IMR-90 (cell line): ENCODE measurements around the gene NEO1. TPM values are rescaled to one million over a fixed set of nuclear protein-coding genes. Genes with fewer than 3 reads are reported as not detected.

Source experiments
- ATAC-seq: fragments of 200-7000 bp; cut with Tn5 transposase; 2 replicates; pipeline ENCODE4 v1.9.1; 2020; ENCODE audit warnings: low read depth, mild to moderate bottlenecking, moderate library complexity
- BruUV-seq: library from RNA; stranded (reverse); fragments of 400-500 nt; replicated peaks from 2 replicates; lab custom pipeline; 2021; lab: Mats Ljungman, UMichigan
- CTCF ChIA-PET: fragments of 300-600 bp; formaldehyde crosslinking; extraction: SDS; loops from one replicate; lab custom pipeline; 2021; ENCODE audit warnings: antibody characterized with exemption; lab: Yijun Ruan, JAX
- POLR2A ChIA-PET: fragments of 300-600 bp; sonication (Branson Sonifier 250); formaldehyde crosslinking; loops from one replicate; lab custom pipeline; 2022; ENCODE audit warnings: antibody characterized with exemption; ENCODE audit not compliant: unreplicated experiment; lab: Charles Lee
- DNase-seq: peaks from one replicate; pipeline ENCODE4 v3.0.0; 2013
- H2AFZ ChIP-seq: replicated peaks from 2 replicates; pipeline ENCODE3; 2013; ENCODE audit warnings: low read length, mild to moderate bottlenecking; ENCODE audit not compliant: poor library complexity
- H2AK5ac ChIP-seq: 2 replicates; pipeline ENCODE4 v1.6.1; 2013; ENCODE audit warnings: low read depth, low read length, inconsistent platforms
- H2AK9ac ChIP-seq: replicated peaks from 2 replicates; pipeline ENCODE3; 2013; ENCODE audit warnings: mild to moderate bottlenecking, low read depth, low read length, moderate library complexity; ENCODE audit not compliant: poor library complexity
- H2BK120ac ChIP-seq: 2 replicates; pipeline ENCODE4 v1.6.1; 2013; ENCODE audit warnings: low read depth, low read length, inconsistent platforms
- H2BK15ac ChIP-seq: 3 replicates; pipeline ENCODE4 v1.6.1; 2013; ENCODE audit warnings: low read depth, low read length, inconsistent platforms
- H2BK20ac ChIP-seq: 2 replicates; pipeline ENCODE4 v1.6.1; 2013; ENCODE audit warnings: low read depth, mild to moderate bottlenecking, inconsistent platforms, low read length, moderate library complexity
- H2BK5ac ChIP-seq: 2 replicates; pipeline ENCODE4 v1.6.1; 2013; ENCODE audit warnings: mild to moderate bottlenecking, low read depth, low read length, inconsistent platforms; ENCODE audit not compliant: poor library complexity, severe bottlenecking
- H3K14ac ChIP-seq: replicated peaks from 2 replicates; pipeline ENCODE4 v1.6.1; 2013; ENCODE audit warnings: low read depth, low read length, inconsistent platforms
- H3K18ac ChIP-seq: 2 replicates; pipeline ENCODE4 v1.6.1; 2013; ENCODE audit warnings: low read depth, low read length, control low read depth
- H3K23ac ChIP-seq: 2 replicates; pipeline ENCODE4 v1.6.1; 2013; ENCODE audit warnings: low read depth, low read length, inconsistent platforms
- H3K27ac ChIP-seq: 2 replicates; pipeline ENCODE4 v1.5.1; 2013; ENCODE audit warnings: mild to moderate bottlenecking, control low read depth, low read length; ENCODE audit not compliant: insufficient read depth
- H3K27me3 ChIP-seq: 2 replicates; pipeline ENCODE4 v1.6.1; 2013; ENCODE audit warnings: low read length; ENCODE audit not compliant: control insufficient read depth, insufficient read depth
- H3K36me3 ChIP-seq: 2 replicates; pipeline ENCODE4 v1.6.1; 2013; ENCODE audit warnings: low read length, mixed read lengths; ENCODE audit not compliant: control insufficient read depth, insufficient read depth
- H3K4ac ChIP-seq: 2 replicates; pipeline ENCODE4 v1.6.1; 2013; ENCODE audit warnings: low read depth, low read length, inconsistent platforms
- H3K4me1 ChIP-seq: 2 replicates; pipeline ENCODE4 v1.6.1; 2013; ENCODE audit warnings: low read length, mixed read lengths; ENCODE audit not compliant: control insufficient read depth, insufficient read depth
- H3K4me2 ChIP-seq: 2 replicates; pipeline ENCODE4 v1.6.1; 2013; ENCODE audit warnings: low read depth, mild to moderate bottlenecking, control low read depth, low read length, moderate library complexity
- H3K4me3 ChIP-seq: 2 replicates; pipeline ENCODE4 v1.5.1; 2013; ENCODE audit warnings: low read depth, mild to moderate bottlenecking, control low read depth, low read length, moderate library complexity; ENCODE audit not compliant: insufficient read depth
- H3K56ac ChIP-seq: 2 replicates; pipeline ENCODE4 v1.6.1; 2013; ENCODE audit warnings: low read length, inconsistent platforms; ENCODE audit not compliant: insufficient read depth; ENCODE audit errors: extremely low read depth
- H3K79me1 ChIP-seq, 2 experiments: 2 replicates each; pipeline ENCODE4 v1.6.1; 2013; ENCODE audit warnings: low read length in 2 of 2, inconsistent platforms in 1 of 2, low read depth in 1 of 2
- H3K9ac ChIP-seq: 2 replicates; pipeline ENCODE4 v1.6.1; 2013; ENCODE audit warnings: low read depth, low read length, control low read depth
- H3K9me1 ChIP-seq: 2 replicates; pipeline ENCODE4 v1.6.1; 2013; ENCODE audit warnings: low read length, inconsistent platforms; ENCODE audit not compliant: insufficient read depth
- H3K9me3 ChIP-seq: 2 replicates; pipeline ENCODE4 v1.6.1; 2013; ENCODE audit warnings: low read length; ENCODE audit not compliant: control insufficient read depth, insufficient read depth
- H4K20me1 ChIP-seq: 2 replicates; pipeline ENCODE4 v1.6.1; 2013; ENCODE audit warnings: low read length, inconsistent platforms; ENCODE audit not compliant: insufficient read depth
- H4K5ac ChIP-seq: 2 replicates; pipeline ENCODE4 v1.6.1; 2013; ENCODE audit warnings: mild to moderate bottlenecking, low read depth, low read length, control low read depth
- H4K8ac ChIP-seq, 2 experiments: 2 replicates each; pipeline ENCODE4 v1.6.1; 2013; ENCODE audit warnings: low read depth in 2 of 2, low read length in 2 of 2, control low read depth in 1 of 2, inconsistent platforms in 1 of 2
- H4K91ac ChIP-seq: 2 replicates; pipeline ENCODE4 v1.6.1; 2013; ENCODE audit warnings: low read depth, low read length, inconsistent platforms; ENCODE audit not compliant: insufficient read depth
- BHLHE40 ChIP-seq: fragments of 150-350 bp; IDR thresholded peaks from 2 replicates; pipeline ENCODE4 v1.6.1; 2016; ENCODE audit warnings: mild to moderate bottlenecking, low read depth, low read length
- CEBPB ChIP-seq: IDR thresholded peaks from 2 replicates; pipeline ENCODE4 v1.6.1; 2012; ENCODE audit warnings: low read depth, low read length, improper control_type of control experiment
- CHD1 ChIP-seq: IDR thresholded peaks from 2 replicates; pipeline ENCODE4 v1.6.1; 2012; ENCODE audit warnings: low read depth, low read length, improper control_type of control experiment
- CTCF ChIP-seq: conservative IDR thresholded peaks from 2 replicates; pipeline ENCODE4 v1.5.1; 2012; ENCODE audit warnings: mild to moderate bottlenecking, low read depth, low read length, improper control_type of control experiment
- ELK1 ChIP-seq: fragments of 150-350 bp; IDR thresholded peaks from 2 replicates; pipeline ENCODE4 v1.6.1; 2016; ENCODE audit warnings: low read depth, mild to moderate bottlenecking, low read length, moderate library complexity, borderline replicate concordance
- FOS ChIP-seq: fragments of 150-350 bp; IDR thresholded peaks from 2 replicates; pipeline ENCODE4 v1.6.1; 2016; ENCODE audit warnings: low read depth, low read length
- MAFK ChIP-seq: IDR thresholded peaks from 2 replicates; pipeline ENCODE4 v1.6.1; 2012; ENCODE audit warnings: low read depth, low read length, improper control_type of control experiment
- MAZ ChIP-seq: IDR thresholded peaks from 2 replicates; pipeline ENCODE4 v1.6.1; 2012; ENCODE audit warnings: low read depth, mild to moderate bottlenecking, low read length, improper control_type of control experiment, moderate library complexity, borderline replicate concordance
- MXI1 ChIP-seq: IDR thresholded peaks from 2 replicates; pipeline ENCODE4 v1.6.1; 2012; ENCODE audit warnings: low read depth, mild to moderate bottlenecking, low read length, moderate library complexity, borderline replicate concordance
- NFE2L2 ChIP-seq: fragments of 150-350 bp; IDR thresholded peaks from 2 replicates; pipeline ENCODE4 v1.6.1; 2016; ENCODE audit warnings: low read depth, mild to moderate bottlenecking, low read length
- POLR2A ChIP-seq: IDR thresholded peaks from 2 replicates; pipeline ENCODE4 v1.6.1; 2012; ENCODE audit warnings: mild to moderate bottlenecking, low read depth, low read length
- RAD21 ChIP-seq: IDR thresholded peaks from 2 replicates; pipeline ENCODE4 v1.6.1; 2012; ENCODE audit warnings: low read length, improper control_type of control experiment
- RCOR1 ChIP-seq: IDR thresholded peaks from 2 replicates; pipeline ENCODE4 v1.6.1; 2012; ENCODE audit warnings: mild to moderate bottlenecking, low read length, improper control_type of control experiment; ENCODE audit not compliant: insufficient replicate concordance
- RFX5 ChIP-seq: IDR thresholded peaks from 2 replicates; pipeline ENCODE4 v1.8.0; 2012; ENCODE audit warnings: low read depth, mild to moderate bottlenecking, low read length, moderate library complexity
- SMC3 ChIP-seq: fragments of 150-350 bp; IDR thresholded peaks from 2 replicates; pipeline ENCODE4 v1.6.1; 2016; ENCODE audit warnings: low read depth, mild to moderate bottlenecking, antibody characterized with exemption, low read length, moderate library complexity
- USF2 ChIP-seq: fragments of 150-350 bp; IDR thresholded peaks from 2 replicates; pipeline ENCODE4 v1.6.1; 2017; ENCODE audit warnings: mild to moderate bottlenecking, antibody characterized with exemption, low read length, low read depth
- WGBS, 2 experiments: methylation state at CpG; one replicate each; pipeline versions ENCODE4 v1.1.5 to v1.1.7; 2013; ENCODE audit warnings: missing lambda C conversion rate in 2 of 2; ENCODE audit not compliant: insufficient read length in 1 of 2; ENCODE audit errors: extremely low coverage in 2 of 2; 5-methylcytosine and 5-hydroxymethylcytosine counted together
- dilution Hi-C: fragments of 300-500 bp; cut with HindIII; formaldehyde crosslinking; loops from one replicate; pipeline ENCODE4 v1.14.3; 2018; ENCODE audit warnings: low sequenced_read_pairs; ENCODE audit not compliant: unreplicated experiment
- in situ Hi-C: fragments of 300-500 bp; cut with MboI; formaldehyde crosslinking; loops from 3 replicates; pipeline ENCODE4 v1.14.3; 2019; ENCODE audit warnings: low sequenced_read_pairs, inconsistent platforms, mixed read lengths
- intact Hi-C: fragments of 100-400 bp; cut with micrococcal nuclease; formaldehyde crosslinking; loops from 2 replicates; pipeline ENCODE4 v1.10.0; 2022
- polyA plus RNA-seq, 3 experiments: library from polyadenylated mRNA; depleted of rRNA; stranded (reverse); fragments of >200 nt; gene quantifications; 2 replicates each; pipeline ENCODE4 v1.2.3, GENCODE V29; 2012; ENCODE audit warnings: low replicate concordance in 1 of 3
- total RNA-seq: library from RNA; depleted of rRNA; stranded (reverse); fragments of >200 nt; gene quantifications from 2 replicates; pipeline ENCODE4 v1.2.3, GENCODE V29; 2012

The NEO1 gene
- total and polyA plus RNA-seq, 2 of the 4 experiments (the other 2 are of a cell fraction), result 16.3 to 18.5 TPM

- no peak overlapping the region for H3K56ac ChIP-seq
- H3K27ac ChIP-seq, result no peak overlapping the region
- H2BK15ac ChIP-seq, result no peak overlapping the region
- dilution Hi-C loops (no loop called here), intact Hi-C loops (no loop called here), in situ Hi-C loops (no loop called here)
- no peak overlapping the region for H3K9ac ChIP-seq
- no CpG with 5 or more reads among the region's 3 CpGs for WGBS, 2 experiments
- no peak for TF ChIP-seq CHD1
- no peak for TF ChIP-seq RAD21
- no peak for TF ChIP-seq MXI1
- no peak for TF ChIP-seq SMC3
- TF ChIP-seq POLR2A, result no peak
- TF ChIP-seq ELK1, result no peak
- TF ChIP-seq USF2, result no peak
- TF ChIP-seq BHLHE40, result no peak
- TF ChIP-seq RCOR1, result no peak
- no peak for TF ChIP-seq FOS
- TF ChIP-seq MAFK, result no peak
- no peak for TF ChIP-seq RFX5
- no peak for TF ChIP-seq CEBPB
- TF ChIP-seq NFE2L2, result no peak
- TF ChIP-seq CTCF, result no peak
- no peak for TF ChIP-seq MAZ
- no peak overlapping the region for H2AK5ac ChIP-seq
- H2AK9ac ChIP-seq, result no peak overlapping the region
- no peak overlapping the region for H3K18ac ChIP-seq
- ChIA-PET CTCF (no interaction called here), POLR2A (no interaction called here)
- no peaks in the 10 kb centered on the region for H3K79me1 ChIP-seq
- H4K20me1 ChIP-seq, result no peaks in the 10 kb centered on the region
- no peak overlapping the region for H2AFZ ChIP-seq
- H3K4me1 ChIP-seq, result no peaks in the 10 kb centered on the region
- H3K9me3 ChIP-seq, result no peaks in the 10 kb centered on the region
- H2BK20ac ChIP-seq, result no peak overlapping the region
- H3K4me3 ChIP-seq, result no peak overlapping the region
- no TSS peak for BruUV-seq
- no peaks in the 10 kb centered on the region for H3K27me3 ChIP-seq
- no peak overlapping the region for H4K5ac ChIP-seq
- no peak overlapping the region for H3K14ac ChIP-seq
- no peak overlapping the region for H3K4me2 ChIP-seq
- H4K8ac ChIP-seq, result no peak overlapping the region
- H3K9me1 ChIP-seq, result no peaks in the 10 kb centered on the region; the same call in 1 of the 2 replicates
- H3K4ac ChIP-seq, result no peak overlapping the region
- no peak overlapping the region for H2BK5ac ChIP-seq
- no peak for ATAC-seq
- H2BK120ac ChIP-seq, result no peak overlapping the region
- H4K91ac ChIP-seq, result no peak overlapping the region
- H3K36me3 ChIP-seq, result peaks cover 3% of the 10 kb centered on the region; the same call in 1 of the 2 replicates
- no peak for DNase-seq
- H3K23ac ChIP-seq, result no peak overlapping the region
Observed at GRCh38 chr15:73183071-73183470, 130.8 kb downstream of the NEO1 start.
